Neural crest cell (in vitro differentiated cells): Measurements from ENCODE around the gene CATSPERB. TPM values are rescaled to one million over a fixed set of nuclear protein-coding genes. Genes with fewer than 3 reads are reported as not detected.
"Not testable (repeated sequence)": the region's sequence is repeated elsewhere in the genome, so short reads cannot be mapped to it uniquely, and the experiment has no call there.

Source experiments
- DNase-seq: peaks from one replicate; pipeline ENCODE4 v3.0.0; 2021; ENCODE audit warnings: low read depth, mixed read lengths, low spot score
- H3K27ac Mint-ChIP-seq: one replicate; pipeline ENCODE4 v1.8.0; 2021; ENCODE audit warnings: mild to moderate bottlenecking, mixed read lengths; ENCODE audit not compliant: unreplicated experiment
- H3K27me3 Mint-ChIP-seq: 2 replicates; pipeline ENCODE4 v1.8.0; 2021; ENCODE audit warnings: low read depth, mild to moderate bottlenecking, mixed read lengths
- H3K36me3 Mint-ChIP-seq: 2 replicates; pipeline ENCODE4 v1.8.0; 2021; ENCODE audit warnings: low read depth, mild to moderate bottlenecking, mixed read lengths
- H3K4me1 Mint-ChIP-seq: 2 replicates; pipeline ENCODE4 v1.8.0; 2021; ENCODE audit warnings: mixed read lengths
- H3K4me3 Mint-ChIP-seq: one replicate; pipeline ENCODE4 v1.8.0; 2021; ENCODE audit warnings: mild to moderate bottlenecking, mixed read lengths
- H3K9me3 Mint-ChIP-seq: 2 replicates; pipeline ENCODE4 v1.8.0; 2021; ENCODE audit warnings: mixed read lengths
- total RNA-seq: library from RNA; stranded (reverse); gene quantifications from 2 replicates; pipeline ENCODE4 v1.2.1, GENCODE V29; 2021
- TF ChIP-seq, protein P1 (sequence below): fragments of 200-600 bp; sonication (generic); conservative IDR thresholded peaks from 2 replicates; pipeline ENCODE4 v1.5.0; 2021; ENCODE audit warnings: antibody characterized with exemption, mild to moderate bottlenecking

The CATSPERB gene
- total RNA-seq, 1 donor from 2014 or later: not detected

DNA sequence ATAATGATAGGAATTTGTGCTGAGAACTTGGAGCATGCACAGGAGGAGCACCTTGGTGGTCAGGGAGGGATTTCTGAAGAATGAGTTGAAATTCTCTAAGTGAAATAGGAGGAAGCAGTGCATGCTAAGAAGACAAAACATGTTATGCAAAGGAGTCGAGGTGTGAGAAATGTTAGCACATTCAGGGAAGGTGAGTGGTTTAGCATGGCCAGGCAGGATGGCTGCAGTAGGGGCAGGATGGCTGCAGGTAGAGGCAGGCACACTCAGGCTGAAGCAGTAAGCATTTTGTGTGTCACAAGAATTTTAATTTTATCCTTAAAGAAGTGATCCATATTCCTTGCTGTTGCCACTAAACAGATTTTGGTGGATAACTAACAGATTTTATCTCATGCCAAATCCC is 46.3 kb downstream of the CATSPERB start:
- Mint-ChIP-seq H3K27ac (no peak overlapping the region), H3K4me3 (no peak overlapping the region), H3K36me3 (peaks cover 8% of the 10 kb centered on the region), H3K9me3 (peaks cover 16% of the 10 kb centered on the region), H3K27me3 (peaks cover 3% of the 10 kb centered on the region), H3K4me1 (no peaks in the 10 kb centered on the region)
- no peak for DNase-seq
- TF ChIP-seq, protein P1, sequence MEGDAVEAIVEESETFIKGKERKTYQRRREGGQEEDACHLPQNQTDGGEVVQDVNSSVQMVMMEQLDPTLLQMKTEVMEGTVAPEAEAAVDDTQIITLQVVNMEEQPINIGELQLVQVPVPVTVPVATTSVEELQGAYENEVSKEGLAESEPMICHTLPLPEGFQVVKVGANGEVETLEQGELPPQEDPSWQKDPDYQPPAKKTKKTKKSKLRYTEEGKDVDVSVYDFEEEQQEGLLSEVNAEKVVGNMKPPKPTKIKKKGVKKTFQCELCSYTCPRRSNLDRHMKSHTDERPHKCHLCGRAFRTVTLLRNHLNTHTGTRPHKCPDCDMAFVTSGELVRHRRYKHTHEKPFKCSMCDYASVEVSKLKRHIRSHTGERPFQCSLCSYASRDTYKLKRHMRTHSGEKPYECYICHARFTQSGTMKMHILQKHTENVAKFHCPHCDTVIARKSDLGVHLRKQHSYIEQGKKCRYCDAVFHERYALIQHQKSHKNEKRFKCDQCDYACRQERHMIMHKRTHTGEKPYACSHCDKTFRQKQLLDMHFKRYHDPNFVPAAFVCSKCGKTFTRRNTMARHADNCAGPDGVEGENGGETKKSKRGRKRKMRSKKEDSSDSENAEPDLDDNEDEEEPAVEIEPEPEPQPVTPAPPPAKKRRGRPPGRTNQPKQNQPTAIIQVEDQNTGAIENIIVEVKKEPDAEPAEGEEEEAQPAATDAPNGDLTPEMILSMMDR: no peak

DNA sequence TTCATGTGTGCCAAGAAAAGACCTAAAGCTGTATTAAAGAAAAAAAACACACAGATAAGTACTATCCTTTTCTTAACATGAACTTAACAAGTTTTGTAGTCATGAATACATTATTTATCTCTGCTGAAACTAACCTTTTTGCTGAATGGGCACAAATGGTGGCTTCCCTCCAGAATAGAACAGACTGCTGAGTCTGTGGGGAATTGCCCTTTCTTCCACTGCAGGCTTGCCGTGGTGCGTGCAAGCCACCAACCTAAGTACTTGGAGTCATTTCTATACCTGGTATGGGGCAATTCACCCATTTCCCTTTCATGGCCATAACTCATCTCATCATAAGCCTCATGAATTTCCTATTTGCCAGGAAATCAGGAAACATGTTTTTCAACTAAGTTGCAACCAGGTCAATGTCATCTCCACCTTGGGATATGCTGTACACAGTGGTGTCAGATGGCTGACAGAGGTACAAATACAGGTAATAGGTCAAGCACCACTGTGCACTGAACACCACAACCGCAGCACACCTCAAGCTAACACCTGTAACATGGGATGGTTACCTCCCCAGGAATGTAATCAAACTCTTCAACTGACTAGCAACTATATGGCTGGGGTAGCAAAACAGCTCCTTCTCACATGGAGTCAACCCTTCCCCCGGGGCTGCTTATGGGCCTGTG is 49.9 kb downstream of the CATSPERB start:
- Mint-ChIP-seq H3K27me3 (peaks cover 3% of the 10 kb centered on the region), H3K4me1 (no peaks in the 10 kb centered on the region), H3K27ac (no peak overlapping the region), H3K9me3 (peaks cover 20% of the 10 kb centered on the region), H3K4me3 (no peak overlapping the region), H3K36me3 (peaks cover 7% of the 10 kb centered on the region)
- TF ChIP-seq, protein P1: no peak
- no peak for DNase-seq

DNA sequence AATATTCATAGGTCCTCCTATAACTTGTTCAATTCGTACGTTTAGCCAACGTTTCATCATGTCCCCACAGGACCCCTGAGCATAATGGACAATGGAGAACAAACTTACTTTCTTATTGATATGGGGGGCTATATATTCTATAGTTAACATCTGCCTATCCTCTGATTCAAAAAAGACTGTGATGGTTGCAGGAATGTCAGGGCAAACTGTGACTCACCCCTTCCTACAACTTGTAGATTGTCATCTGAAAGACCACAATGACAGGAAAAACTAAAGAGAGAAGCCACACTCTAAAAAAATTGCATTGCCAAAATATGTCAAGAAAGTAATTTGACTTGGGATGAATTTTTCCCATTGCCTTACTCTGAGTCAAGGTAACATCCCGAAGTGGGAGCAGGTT is 50.8 kb downstream of the CATSPERB start:
- Mint-ChIP-seq H3K9me3 (peaks cover 24% of the 10 kb centered on the region), H3K27me3 (peaks cover 3% of the 10 kb centered on the region)

DNA sequence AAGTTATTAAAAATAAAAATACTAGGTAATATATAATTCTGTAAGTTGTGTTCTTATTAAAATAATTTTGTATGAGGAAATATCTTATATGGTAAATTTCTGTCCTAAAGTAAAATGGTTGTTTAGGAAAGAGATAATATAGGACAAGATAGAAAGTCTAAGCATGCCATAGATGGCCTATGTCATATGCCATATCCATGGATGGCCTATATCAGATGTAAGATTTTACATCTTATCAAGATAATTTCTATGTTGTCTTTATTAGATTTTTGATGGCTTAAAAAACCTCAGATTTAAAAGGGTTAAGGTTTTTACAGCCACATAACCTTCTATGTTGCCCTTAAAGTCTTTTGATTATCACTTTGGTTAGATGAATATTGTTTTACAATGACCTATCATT is 52.6 kb downstream of the CATSPERB start:
- Mint-ChIP-seq H3K4me3 (no peak overlapping the region), H3K4me1 (no peaks in the 10 kb centered on the region), H3K27ac (no peak overlapping the region), H3K36me3 (peaks cover 7% of the 10 kb centered on the region), H3K27me3 (no peaks in the 10 kb centered on the region), H3K9me3 (peaks cover 29% of the 10 kb centered on the region)
- DNase-seq: no peak
- TF ChIP-seq, protein P1: no peak

More for the DNA sequence above, 50.8 kb downstream of the CATSPERB start:
- no peak overlapping the region for H3K4me3 Mint-ChIP-seq
- TF ChIP-seq, protein P1: no peak
- no peak for DNase-seq
- H3K27ac Mint-ChIP-seq: no peak overlapping the region
- peaks cover 7% of the 10 kb centered on the region for H3K36me3 Mint-ChIP-seq
- no peaks in the 10 kb centered on the region for H3K4me1 Mint-ChIP-seq

DNA sequence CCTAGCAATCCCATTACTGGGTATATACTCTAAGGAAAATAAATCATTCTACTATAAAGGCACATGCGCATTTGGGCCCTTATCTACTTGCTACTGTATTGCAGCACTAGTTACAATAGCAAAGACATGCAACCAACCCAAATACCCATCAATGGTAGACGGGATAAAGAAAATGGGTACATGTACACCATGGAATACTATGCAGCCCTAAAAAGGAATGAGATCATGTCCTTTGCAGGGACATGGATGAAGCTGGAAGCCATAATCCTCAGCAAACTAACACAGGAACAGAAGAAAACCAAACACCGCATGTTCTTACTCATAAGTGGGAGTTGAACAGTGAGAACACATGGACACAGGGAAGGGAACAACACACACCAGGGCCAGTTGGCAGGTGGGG is 54.2 kb downstream of the CATSPERB start:
- peaks cover 11% of the 10 kb centered on the region for H3K36me3 Mint-ChIP-seq
- not testable (repeated sequence) for H3K27ac Mint-ChIP-seq, H3K4me3 Mint-ChIP-seq, H3K4me1 Mint-ChIP-seq, H3K27me3 Mint-ChIP-seq, DNase-seq
- H3K9me3 Mint-ChIP-seq: peaks cover 29% of the 10 kb centered on the region

DNA sequence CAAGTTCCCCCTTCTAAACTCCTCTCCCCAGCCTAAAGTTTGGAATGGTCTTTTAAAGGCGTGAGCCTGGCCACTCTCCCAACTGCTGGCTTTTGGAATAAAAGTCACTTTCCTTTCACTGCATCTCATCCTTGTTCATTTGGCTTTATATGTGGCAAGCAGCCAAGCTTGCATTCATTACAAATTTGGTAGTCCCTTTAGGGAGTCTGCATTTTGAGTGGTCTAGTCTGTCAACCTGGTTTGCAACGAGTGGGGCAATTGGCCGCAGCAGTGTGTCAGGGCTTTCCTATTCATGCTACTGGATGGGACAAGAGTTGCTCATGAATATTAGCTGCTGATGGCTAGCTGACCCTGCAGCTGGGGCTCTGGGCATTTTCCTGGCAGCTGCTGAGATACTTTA is 57.0 kb downstream of the CATSPERB start:
- Mint-ChIP-seq H3K27me3 (no peaks in the 10 kb centered on the region), H3K9me3 (peaks cover 18% of the 10 kb centered on the region), H3K36me3 (peaks cover 8% of the 10 kb centered on the region), H3K4me1 (no peaks in the 10 kb centered on the region), H3K27ac (no peak overlapping the region), H3K4me3 (no peak overlapping the region)
- no peak for DNase-seq
- TF ChIP-seq, protein P1: no peak
